PC-3 (cell line): ENCODE data around the gene PLA2G2E.

Source experiments
- CTCF ChIP-seq: fragments of 300-600 bp; sonication (generic); conservative IDR thresholded peaks from 2 replicates; pipeline ENCODE4 v1.5.1; 2017; ENCODE audit warnings: antibody characterized with exemption, low read depth, mild to moderate bottlenecking, low read length
- EZH2 ChIP-seq: fragments of 300-600 bp; sonication (generic); IDR thresholded peaks from one replicate; pipeline ENCODE4 v1.6.1; 2017; ENCODE audit warnings: antibody characterized with exemption, mild to moderate bottlenecking, low read length; ENCODE audit not compliant: unreplicated experiment

- no peak for TF ChIP-seq CTCF
- TF ChIP-seq EZH2, result no peak
Measured at GRCh38 chr1:19923137-19923952, at the start of gene PLA2G2E.
